ENCODE measurements around the gene SPAG4. TPM values are rescaled to one million over a fixed set of nuclear protein-coding genes. Genes with fewer than 3 reads are reported as not detected.

Gene SPAG4
- total RNA-seq, 1 experiment from 2014 or later, result 0.67 TPM

DNA sequence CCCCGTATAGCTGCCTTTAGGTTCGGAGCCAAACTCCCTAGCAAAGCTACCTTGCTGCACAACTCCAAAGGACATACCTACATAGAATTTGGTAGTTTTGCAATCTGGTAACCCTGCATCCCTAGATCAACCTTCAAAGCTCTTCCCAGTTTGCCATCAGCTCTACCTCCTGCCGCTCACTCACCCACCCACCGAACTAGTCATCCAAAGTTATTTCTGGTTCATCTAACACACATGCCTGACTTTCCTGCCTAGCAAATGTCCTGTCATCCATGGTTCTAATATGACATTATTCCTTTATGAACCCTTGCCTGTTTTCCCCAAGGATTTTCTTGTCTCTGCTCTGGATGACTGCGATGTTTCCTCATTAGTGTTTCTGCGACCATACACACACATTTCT lies 21.6 kb downstream of the SPAG4 start:
- no peak for TF ChIP-seq EZH2 (IDR thresholded peaks at IDR 0.05; ENCODE audit: borderline replicate concordance, low read depth, low read length, poor library complexity, severe bottlenecking)
- TF ChIP-seq CTCF (conservative IDR thresholded peaks at IDR 0.05; ENCODE audit: low read depth, low read length), result no peak
- POLR2A ChIA-PET (ENCODE audit: low non-redundant PET), result no interaction called here
- intact Hi-C loops (cut with micrococcal nuclease; ENCODE audit: unreplicated experiment), result no loop called here
- Histone ChIP-seq H3K9me3 (ENCODE audit: low read depth, low read length, poor library complexity, severe bottlenecking) (no peaks in the 10 kb centered on the region), H3K27me3 (replicated peaks; ENCODE audit: insufficient read depth, low read depth, low read length, poor library complexity) (no peaks in the 10 kb centered on the region), H3K36me3 (ENCODE audit: insufficient read depth, low read length, poor library complexity, severe bottlenecking) (peaks cover 3% of the 10 kb centered on the region), H3K4me1 (ENCODE audit: insufficient read depth, low read length, poor library complexity, severe bottlenecking) (peaks cover 7% of the 10 kb centered on the region), H3K27ac (ENCODE audit: low read depth, low read length, poor library complexity, severe bottlenecking) (no peak overlapping the region), H3K4me3 (ENCODE audit: low read depth, low read length, poor library complexity, severe bottlenecking) (no peak overlapping the region)
- CTCF ChIA-PET, result no interaction called here
- DNase-seq (ENCODE audit: low spot score), result no peak
- BruUV-seq (replicated peaks), result no TSS peak

DNA sequence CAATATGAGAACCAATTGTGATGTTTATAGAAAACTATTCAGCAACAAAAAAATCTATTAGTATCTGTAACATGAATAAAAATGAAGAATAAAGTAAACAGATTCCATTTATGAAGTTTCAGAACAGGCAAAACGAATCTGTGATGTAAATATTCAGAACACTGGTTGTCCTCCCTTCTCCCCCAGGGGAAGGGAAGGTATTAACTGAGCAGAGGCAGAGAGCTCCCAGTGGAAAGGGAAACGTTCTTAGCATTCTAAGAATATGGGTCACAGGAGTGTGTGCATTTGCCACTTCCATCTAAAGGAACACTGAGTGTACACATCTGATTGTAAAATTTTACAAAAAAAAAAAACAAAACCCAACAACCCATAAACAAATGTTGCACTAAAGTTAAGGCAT lies 23.1 kb downstream of the SPAG4 start:
- Histone ChIP-seq H3K9me3 (ENCODE audit: low read depth, low read length, poor library complexity, severe bottlenecking) (no peaks in the 10 kb centered on the region), H3K27me3 (replicated peaks; ENCODE audit: insufficient read depth, low read depth, low read length, poor library complexity) (no peaks in the 10 kb centered on the region), H3K36me3 (ENCODE audit: insufficient read depth, low read length, poor library complexity, severe bottlenecking) (no peaks in the 10 kb centered on the region), H3K4me1 (ENCODE audit: insufficient read depth, low read length, poor library complexity, severe bottlenecking) (peaks cover 7% of the 10 kb centered on the region), H3K27ac (ENCODE audit: low read depth, low read length, poor library complexity, severe bottlenecking) (no peak overlapping the region), H3K4me3 (ENCODE audit: low read depth, low read length, poor library complexity, severe bottlenecking) (no peak overlapping the region)
- TF ChIP-seq CTCF (conservative IDR thresholded peaks at IDR 0.05; ENCODE audit: low read depth, low read length), result no peak
- no peak for TF ChIP-seq EZH2 (IDR thresholded peaks at IDR 0.05; ENCODE audit: borderline replicate concordance, low read depth, low read length, poor library complexity, severe bottlenecking)
- no TSS peak for BruUV-seq (replicated peaks)
- ChIA-PET POLR2A (ENCODE audit: low non-redundant PET) (no interaction called here), CTCF (no interaction called here)
- DNase-seq (ENCODE audit: low spot score), result no peak
- intact Hi-C loops (cut with micrococcal nuclease; ENCODE audit: unreplicated experiment), result no loop called here

DNA sequence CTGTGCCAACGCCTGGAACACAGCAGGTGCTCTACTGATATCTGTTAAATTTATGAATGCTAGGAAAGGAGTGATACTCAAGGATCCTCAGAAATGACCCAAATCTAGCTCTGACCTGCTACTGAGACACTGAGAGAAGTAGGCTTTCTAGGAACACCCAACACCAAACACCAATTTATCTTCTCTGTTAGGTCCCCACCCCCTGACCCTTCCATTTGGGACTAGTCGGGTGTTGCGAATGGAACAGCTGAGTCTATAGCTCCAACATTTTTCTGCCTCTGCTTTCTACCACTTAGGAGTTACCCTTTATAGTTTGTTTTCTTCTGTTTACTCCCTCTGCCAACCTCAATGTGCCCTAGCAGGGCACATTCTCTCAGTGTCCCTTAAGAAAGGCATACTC lies 25.1 kb downstream of the SPAG4 start:
- Histone ChIP-seq H3K27me3 (replicated peaks; ENCODE audit: insufficient read depth, low read depth, low read length, poor library complexity) (no peaks in the 10 kb centered on the region), H3K36me3 (ENCODE audit: insufficient read depth, low read length, poor library complexity, severe bottlenecking) (no peaks in the 10 kb centered on the region), H3K4me3 (ENCODE audit: low read depth, low read length, poor library complexity, severe bottlenecking) (no peak overlapping the region), H3K4me1 (ENCODE audit: insufficient read depth, low read length, poor library complexity, severe bottlenecking) (peaks cover 7% of the 10 kb centered on the region), H3K27ac (ENCODE audit: low read depth, low read length, poor library complexity, severe bottlenecking) (no peak overlapping the region), H3K9me3 (ENCODE audit: low read depth, low read length, poor library complexity, severe bottlenecking) (no peaks in the 10 kb centered on the region)
- ChIA-PET POLR2A (ENCODE audit: low non-redundant PET) (no interaction called here), CTCF (no interaction called here)
- intact Hi-C loops (cut with micrococcal nuclease; ENCODE audit: unreplicated experiment), result no loop called here
- no peak for TF ChIP-seq EZH2 (IDR thresholded peaks at IDR 0.05; ENCODE audit: borderline replicate concordance, low read depth, low read length, poor library complexity, severe bottlenecking)
- TF ChIP-seq CTCF (conservative IDR thresholded peaks at IDR 0.05; ENCODE audit: low read depth, low read length), result no peak
- BruUV-seq (replicated peaks), result no TSS peak
- DNase-seq (ENCODE audit: low spot score), result no peak
